UCSD-AML1 (cell line): ENCODE data around the gene VRK2.
A peak's percentile ranks its signal among the peaks of the same experiment; 100 is the strongest.

Source experiments
- DNase-seq: peaks from one replicate; lab custom pipeline; 2025; ENCODE audit not compliant: unreplicated experiment; lab: John Stamatoyannopoulos, UW

The VRK2 gene

GRCh38 chr2:58046585-58047372 is at the start of gene VRK2:
Gene VRK2 (plus strand): TSS chr2:58046806. CDS start chr2:58048832, 2,026 bp downstream.
- DNase-seq: peak; percentile 94

- no peak for DNase-seq
Measured at GRCh38 chr2:58006256-58006951, 40.2 kb upstream of the VRK2 start.

DNA sequence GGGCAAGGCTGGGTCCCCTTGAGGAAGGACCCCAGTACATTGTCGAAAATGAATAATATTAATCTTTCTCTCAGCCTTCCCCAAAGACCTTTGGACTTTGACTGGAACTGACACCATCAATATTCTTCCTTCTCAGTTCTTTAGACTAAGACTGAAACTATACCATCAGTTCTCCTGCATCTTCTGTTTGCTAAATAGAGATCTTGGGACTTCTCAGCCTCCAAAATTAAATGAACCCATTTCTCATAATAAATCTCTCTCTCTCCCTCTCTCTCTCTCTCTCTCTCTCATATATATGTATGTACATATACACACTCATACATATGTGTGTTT is 39.7 kb upstream of the VRK2 start:
- no peak for DNase-seq

DNA sequence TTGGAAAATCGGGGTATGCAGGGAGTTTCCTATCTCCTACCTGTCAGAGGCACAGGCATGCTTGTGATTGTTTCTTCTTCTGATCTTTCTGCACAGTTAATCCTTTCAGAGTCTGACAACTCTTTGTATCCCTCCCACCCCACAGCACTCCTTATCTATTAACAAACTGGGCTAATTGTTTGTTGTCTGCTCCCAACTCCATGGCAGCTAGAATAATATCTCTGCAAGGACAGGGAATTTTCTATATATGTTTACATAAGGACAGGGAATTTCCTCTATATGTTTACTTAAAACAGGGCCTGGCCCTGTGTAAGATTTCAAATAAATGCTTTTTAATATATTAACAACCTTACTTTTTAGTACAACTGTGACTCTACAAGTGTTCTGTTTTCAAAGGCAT is 36.0 kb upstream of the VRK2 start:
- no peak for DNase-seq

- no peak for DNase-seq
Measured at GRCh38 chr2:58019229-58019628, 27.4 kb upstream of the VRK2 start.

- no peak for DNase-seq
Measured at GRCh38 chr2:58025150-58025933, 21.3 kb upstream of the VRK2 start.

- no peak for DNase-seq
Measured at GRCh38 chr2:58027029-58027428, 19.6 kb upstream of the VRK2 start.

GRCh38 chr2:58030771-58031170 is 15.8 kb upstream of the VRK2 start:
- no peak for DNase-seq

DNA sequence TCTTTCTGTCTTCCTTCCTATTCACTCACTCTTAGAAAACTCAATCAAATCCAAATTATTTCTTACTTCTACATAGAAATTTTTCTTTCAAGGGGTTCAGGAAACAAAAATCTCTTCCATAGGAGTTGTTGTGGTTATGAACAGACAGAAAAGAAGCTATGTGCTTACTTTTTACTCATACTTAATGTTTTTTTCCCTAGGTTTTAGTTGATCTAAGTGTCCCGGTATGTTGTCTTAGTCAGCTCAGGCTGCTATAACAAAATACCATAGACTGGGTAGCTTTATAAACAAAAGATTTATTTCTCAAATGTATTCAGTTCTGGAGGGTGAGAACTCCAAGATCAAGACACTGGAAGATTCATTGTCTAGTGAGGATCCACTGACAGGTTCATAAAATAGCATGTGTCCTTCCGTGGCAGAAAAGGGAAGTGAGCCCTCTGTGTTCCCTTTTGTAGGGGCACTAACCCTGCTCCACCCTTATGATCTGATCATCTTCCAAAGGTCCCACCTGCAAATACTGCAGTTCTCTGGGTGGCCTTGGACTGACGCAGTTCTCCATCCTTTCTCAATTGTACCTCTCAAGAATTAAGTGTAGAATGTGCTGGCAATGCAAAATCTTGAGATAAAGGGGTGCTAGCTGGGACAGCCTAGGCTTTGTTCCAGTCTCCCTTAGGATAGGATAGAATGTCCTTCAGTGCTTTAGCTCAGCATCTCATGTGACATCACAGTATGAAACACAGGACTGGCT is 14.4 kb upstream of the VRK2 start:
- no peak for DNase-seq

DNA sequence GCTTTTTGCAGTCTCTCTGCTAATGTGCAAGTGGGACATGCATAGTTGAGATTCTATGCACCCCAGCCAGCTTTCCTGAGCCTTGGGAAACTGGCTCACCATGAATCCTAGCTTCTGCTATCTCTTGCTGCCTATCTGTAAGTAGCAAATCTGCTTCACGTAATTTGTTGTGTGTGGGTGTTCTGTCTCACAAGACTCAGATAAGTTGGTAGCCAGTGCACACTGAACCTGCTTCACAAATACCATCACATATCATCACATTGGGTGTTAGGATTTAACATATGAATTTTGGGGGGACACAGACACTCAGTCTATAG is 13.9 kb upstream of the VRK2 start:
- no peak for DNase-seq

DNA sequence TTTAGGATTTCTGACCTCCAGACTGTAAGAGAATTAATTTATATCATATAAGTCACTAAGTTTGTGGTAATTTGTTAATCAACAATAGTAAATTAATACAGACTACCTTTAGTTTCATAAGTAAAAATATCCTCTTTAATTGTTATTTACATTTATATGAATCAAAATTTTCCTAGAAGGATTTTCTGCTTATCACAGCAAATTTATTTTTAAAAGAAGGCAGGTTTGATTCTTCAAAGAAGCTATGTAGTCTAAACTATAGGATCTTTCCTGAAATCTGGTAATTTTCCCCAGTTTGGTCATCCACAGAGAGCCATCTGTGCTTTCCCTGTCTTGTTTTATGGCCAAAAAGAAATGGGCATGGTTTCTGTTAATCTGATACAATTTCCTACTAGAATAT is 13.1 kb upstream of the VRK2 start:
- no peak for DNase-seq

- no peak for DNase-seq
Measured at GRCh38 chr2:58035352-58035751, 11.3 kb upstream of the VRK2 start.

- no peak for DNase-seq
Measured at GRCh38 chr2:58039170-58039611, 7.4 kb upstream of the VRK2 start.

GRCh38 chr2:58042486-58042970 is 4.1 kb upstream of the VRK2 start:
- DNase-seq: no peak

DNA sequence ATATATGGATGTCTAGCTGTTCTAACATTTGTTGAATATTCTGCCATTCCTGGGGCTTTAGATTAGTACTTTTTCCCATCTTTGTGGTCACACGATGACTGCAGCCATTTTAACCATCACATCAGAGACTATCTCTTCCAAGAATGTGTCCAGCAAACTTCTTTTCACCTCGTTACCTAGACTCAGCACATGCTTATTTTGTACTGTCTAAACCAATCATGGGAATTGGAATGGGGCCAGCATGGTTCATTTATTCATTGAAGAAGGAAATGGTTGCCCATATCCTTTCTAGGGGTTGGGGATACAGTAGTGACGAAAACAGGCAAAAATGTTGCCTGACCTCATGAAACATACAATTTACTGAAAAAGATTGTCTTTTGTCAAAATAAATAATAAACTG is 2.5 kb upstream of the VRK2 start:
- DNase-seq: no peak

DNA sequence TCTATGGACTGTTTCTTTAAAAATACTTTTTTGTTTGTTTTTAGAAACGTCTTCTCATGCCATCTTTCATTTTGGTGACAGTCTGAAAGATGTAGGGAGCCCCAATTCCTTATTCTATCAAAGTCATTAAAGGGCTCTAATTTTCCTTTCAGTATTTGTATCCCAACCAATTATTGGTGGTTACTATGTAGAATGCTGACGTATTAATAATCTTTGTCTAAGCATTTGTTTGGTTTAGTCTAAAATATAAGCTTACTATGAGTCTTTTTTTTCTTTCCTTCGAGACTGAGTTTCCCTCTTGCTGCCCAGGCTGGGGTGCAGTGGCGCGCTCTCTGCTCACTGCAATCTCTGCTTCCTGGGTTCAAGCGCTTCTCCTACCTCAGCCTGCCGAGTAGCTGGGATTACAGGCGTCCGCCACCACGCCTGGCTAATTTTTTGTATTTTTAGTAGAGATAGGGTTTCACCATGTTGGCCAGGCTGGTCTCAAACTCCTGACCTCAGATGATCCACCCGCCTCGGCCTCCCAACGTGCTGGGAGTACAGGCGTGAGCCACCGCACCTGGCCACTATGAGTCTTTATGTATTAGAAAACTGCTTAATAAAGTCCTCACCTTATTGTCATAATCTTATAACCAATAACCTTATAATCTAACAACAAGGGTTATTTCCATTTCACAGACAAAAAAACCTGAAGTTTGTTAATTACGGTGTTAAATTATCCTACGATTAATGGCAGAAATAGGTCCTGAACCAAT is 849 bp upstream of the VRK2 start:
- DNase-seq: no peak

- no peak for DNase-seq
Measured at GRCh38 chr2:58046335-58046584, 346 bp upstream of the VRK2 start.

GRCh38 chr2:58047373-58047935 is 848 bp downstream of the VRK2 start:
- DNase-seq: no peak

DNA sequence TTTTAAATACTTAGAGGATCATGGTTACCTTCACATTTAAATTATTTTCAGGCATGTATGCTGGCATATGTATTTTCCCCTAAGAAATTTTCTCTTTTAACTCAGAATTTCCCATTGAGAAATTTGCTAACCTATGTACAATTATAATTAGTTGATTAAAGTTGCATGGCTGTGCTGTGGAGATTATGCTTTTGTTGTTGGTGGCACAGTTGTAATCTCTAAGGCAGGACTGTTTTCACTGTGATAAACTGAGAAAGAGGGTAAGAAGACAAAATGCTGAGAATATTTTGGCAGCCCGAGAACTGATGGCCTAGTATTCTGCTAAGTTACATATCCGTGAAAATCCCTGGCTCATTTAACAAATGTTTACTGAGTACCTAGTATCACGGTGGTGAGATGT is 1.4 kb downstream of the VRK2 start:
- no peak for DNase-seq

- DNase-seq: no peak
Measured at GRCh38 chr2:58051445-58051844, 4.8 kb downstream of the VRK2 start.
